Measurements from ENCODE around the gene USHBP1.

GRCh38 chr19:17300992-17301619, 36.6 kb upstream of the USHBP1 start:
- no peak for TF ChIP-seq ETS1 (IDR thresholded peaks at IDR 0.05)
- TF ChIP-seq CTCF (conservative IDR thresholded peaks at IDR 0.05; ENCODE audit: low read depth in 2 of 2): no peak
- no peak for TF ChIP-seq POLR2AphosphoS5 (IDR thresholded peaks at IDR 0.05; ENCODE audit: low read depth)
- no peak for TF ChIP-seq EZH2 (IDR thresholded peaks at IDR 0.05; ENCODE audit: low read depth, unreplicated experiment)
- TF ChIP-seq REST (IDR thresholded peaks at IDR 0.05; ENCODE audit: unreplicated experiment): no peak
- no peak for TF ChIP-seq EZH2phosphoT487 (IDR thresholded peaks at IDR 0.05; ENCODE audit: unreplicated experiment)
- no peak for TF ChIP-seq ZNF462 (CRISPR knock-in tag; IDR thresholded peaks at IDR 0.05)
- no peak for TF ChIP-seq ZNF331 (CRISPR knock-in tag; IDR thresholded peaks at IDR 0.05; ENCODE audit: low read depth)

Measured in GM23338 (cell line).